HCT116 (cell line): ENCODE measurements around the gene CERCAM. TPM values are rescaled to one million over a fixed set of nuclear protein-coding genes. Genes with fewer than 3 reads are reported as not detected.

Source experiments
- ATAC-seq: fragments of 200-7000 bp; cut with Tn5 transposase; 2 replicates; pipeline ENCODE4 v1.9.1; 2020; ENCODE audit warnings: mild to moderate bottlenecking, moderate library complexity
- BruUV-seq: library from RNA; stranded (reverse); fragments of 400-500 nt; replicated peaks from 2 replicates; lab custom pipeline; 2021; lab: Mats Ljungman, UMichigan
- CTCF ChIA-PET: fragments of 300-600 bp; sonication (Branson Sonifier 250); formaldehyde crosslinking; loops from one replicate; lab custom pipeline; 2021; ENCODE audit warnings: antibody characterized with exemption; lab: Charles Lee
- POLR2A ChIA-PET: fragments of 300-600, 350-600 bp; sonication (Branson Sonifier 250); formaldehyde crosslinking; loops from one replicate; lab custom pipeline; 2021; ENCODE audit warnings: antibody characterized with exemption; lab: Charles Lee
- RAD21 ChIA-PET, 2 experiments: fragments of 300-600 bp; sonication (Branson Sonifier 250); formaldehyde crosslinking; loops; one replicate each; lab custom pipeline; 2023; ENCODE audit warnings: low total read pairs in 2 of 2; ENCODE audit not compliant: uncharacterized antibody in 2 of 2, unreplicated experiment in 2 of 2, low non-redundant PET in 1 of 2; lab: Charles Lee
- DNase-seq: peaks from one replicate; pipeline ENCODE4 v3.0.0-alpha.2; 2010; ENCODE audit warnings: low read depth, low spot score
- H2AFZ ChIP-seq: fragments of 200-600 bp; shearing (Covaris generic), sonication (generic); 2 replicates; pipeline ENCODE4 v1.6.1; 2017; ENCODE audit warnings: low read depth, mixed run types, mixed read lengths, antibody characterized with exemption, low read length; ENCODE audit not compliant: poor library complexity, severe bottlenecking
- H3K27ac ChIP-seq: 2 replicates; pipeline ENCODE4 v1.5.1; 2012; ENCODE audit warnings: low read depth, low read length
- H3K27me3 ChIP-seq: fragments of 200-600 bp; sonication (generic); 2 replicates; pipeline ENCODE4 v1.6.1; 2016; ENCODE audit warnings: mixed run types, low read length, mixed read lengths; ENCODE audit not compliant: insufficient read depth
- H3K36me3 ChIP-seq, 2 experiments: fragments of 200-500 bp in 1 of 2; fragments of 200-600 bp in 1 of 2; sonication (Bioruptor generic) in 1 of 2; sonication (generic) in 1 of 2; 2 replicates each; pipeline versions ENCODE4 v1.5.1 to v1.6.1; 2014 to 2016; ENCODE audit warnings: low read length in 2 of 2, inconsistent platforms in 1 of 2, mixed read lengths in 1 of 2, mixed run types in 1 of 2; ENCODE audit not compliant: insufficient read depth in 2 of 2, control insufficient read depth in 1 of 2
- H3K4me1 ChIP-seq, 2 experiments: fragments of 200-600 bp in 1 of 2; sonication (generic) in 1 of 2; 2 replicates each; pipeline versions ENCODE4 v1.5.1 to v1.6.1; 2012 to 2017; ENCODE audit warnings: low read length in 2 of 2, inconsistent platforms in 1 of 2, mild to moderate bottlenecking in 1 of 2, mixed read lengths in 1 of 2, mixed run types in 1 of 2, moderate library complexity in 1 of 2; ENCODE audit not compliant: insufficient read depth in 2 of 2, control insufficient read depth in 1 of 2
- H3K4me2 ChIP-seq: fragments of 200-600 bp; sonication (generic); 2 replicates; pipeline ENCODE4 v1.6.1; 2017; ENCODE audit warnings: mixed run types, low read length, mixed read lengths
- H3K4me3 ChIP-seq, 2 experiments: fragments of 200-600 bp in 1 of 2; sonication (generic) in 1 of 2; replicated peaks in 1 of 2; 2 replicates each; pipeline ENCODE4 v1.5.1; 2011 to 2016; ENCODE audit warnings: low read length in 2 of 2, control low read depth in 1 of 2, low read depth in 1 of 2, mild to moderate bottlenecking in 1 of 2, mixed read lengths in 1 of 2, mixed run types in 1 of 2
- H3K79me2 ChIP-seq: fragments of 200-600 bp; sonication (generic); 2 replicates; pipeline ENCODE4 v1.6.1; 2017; ENCODE audit warnings: mild to moderate bottlenecking, mixed run types, low read length, moderate library complexity, mixed read lengths; ENCODE audit not compliant: insufficient read depth
- H3K9ac ChIP-seq: fragments of 200-600 bp; sonication (generic); 2 replicates; pipeline ENCODE4 v1.6.1; 2016; ENCODE audit warnings: low read length, mixed read lengths
- H3K9me2 ChIP-seq: fragments of 200-600 bp; sonication (generic), shearing (Covaris generic); 2 replicates; pipeline ENCODE4 v1.6.1; 2017; ENCODE audit warnings: mixed run types, mild to moderate bottlenecking, moderate library complexity; ENCODE audit not compliant: insufficient read depth
- H3K9me3 ChIP-seq, 2 experiments: fragments of 200-500 bp in 1 of 2; fragments of 200-600 bp in 1 of 2; sonication (Bioruptor generic) in 1 of 2; sonication (generic) in 1 of 2; 2 replicates each; pipeline ENCODE4 v1.6.1; 2014 to 2017; ENCODE audit warnings: low read length in 2 of 2, mixed read lengths in 2 of 2, inconsistent platforms in 1 of 2, low read depth in 1 of 2, mild to moderate bottlenecking in 1 of 2, mixed run types in 1 of 2, moderate library complexity in 1 of 2; ENCODE audit not compliant: control insufficient read depth in 1 of 2, insufficient read depth in 1 of 2
- H4K20me1 ChIP-seq: fragments of 200-600 bp; sonication (generic), shearing (Covaris generic); 2 replicates; pipeline ENCODE4 v1.6.1; 2017; ENCODE audit warnings: mixed run types, mild to moderate bottlenecking, moderate library complexity; ENCODE audit not compliant: insufficient read depth
- ATF3 ChIP-seq: IDR thresholded peaks from 2 replicates; pipeline ENCODE4 v1.6.1; 2012
- CEBPB ChIP-seq: IDR thresholded peaks from 2 replicates; pipeline ENCODE4 v1.6.1; 2012; ENCODE audit warnings: low read depth
- EZH2 ChIP-seq: fragments of 200-600 bp; sonication (generic); IDR thresholded peaks from 2 replicates; pipeline ENCODE4 v1.6.1; 2017; ENCODE audit warnings: antibody characterized with exemption, mixed run types
- FOSL1 ChIP-seq: IDR thresholded peaks from 2 replicates; pipeline ENCODE4 v1.6.1; 2012; ENCODE audit warnings: low read depth
- JUND ChIP-seq: IDR thresholded peaks from 2 replicates; pipeline ENCODE4 v1.6.1; 2012
- POLR2AphosphoS5 ChIP-seq: IDR thresholded peaks from 2 replicates; pipeline ENCODE4 v1.6.1; 2011; ENCODE audit warnings: mild to moderate bottlenecking, low read depth, low read length, moderate library complexity
- RAD21 ChIP-seq: IDR thresholded peaks from 2 replicates; pipeline ENCODE4 v1.6.1; 2012; ENCODE audit warnings: low read depth, mild to moderate bottlenecking
- SIN3A ChIP-seq: IDR thresholded peaks from 2 replicates; pipeline ENCODE4 v1.6.1; 2012; ENCODE audit warnings: low read depth
- TCF7L2 ChIP-seq: IDR thresholded peaks from 2 replicates; pipeline ENCODE4 v1.7.0; 2011; ENCODE audit warnings: borderline replicate concordance, inconsistent platforms; ENCODE audit not compliant: insufficient read depth, insufficient read length; ENCODE audit errors: extremely low read depth
- YY1 ChIP-seq: IDR thresholded peaks from 2 replicates; pipeline ENCODE4 v1.6.1; 2011; ENCODE audit warnings: low read length, low read depth, moderate library complexity, mild to moderate bottlenecking; ENCODE audit not compliant: insufficient replicate concordance; ENCODE audit errors: extremely low read depth
- ZFX ChIP-seq: fragments of 450-650 bp; IDR thresholded peaks from 2 replicates; pipeline ENCODE4 v1.6.1; 2017
- ZNF274 ChIP-seq: fragments of 200-500 bp; sonication (Bioruptor generic); IDR thresholded peaks from 2 replicates; pipeline ENCODE4 v1.6.1; 2014; ENCODE audit warnings: mild to moderate bottlenecking, low read depth, low read length, inconsistent platforms
- intact Hi-C: fragments of 100-400 bp; cut with micrococcal nuclease; formaldehyde crosslinking; loops from 2 replicates; pipeline ENCODE4 v1.10.0; 2022
- total RNA-seq: library from RNA; stranded (reverse); gene quantifications from one replicate; pipeline ENCODE4 v1.2.1, GENCODE V29; 2021; ENCODE audit not compliant: unreplicated experiment

CERCAM gene
- total RNA-seq, 1 experiment from 2014 or later, result 27.0 TPM

- H3K9me3 ChIP-seq, result no peaks in the 10 kb centered on the region
- H3K27ac ChIP-seq, result no peak overlapping the region
- no peak overlapping the region for H3K4me2 ChIP-seq
- peaks cover 0 to 5% of the 10 kb centered on the region in 2 experiments; a peak in 1 of 4 replicates for H3K4me1 ChIP-seq
- ChIA-PET RAD21 (no interaction called here), CTCF (interaction anchor here (1.0 to 1.1 kb wide), 2 partner anchors 14 to 111 kb away, joined by 3 to 4 read pairs; partner anchors contain the start of gene CERCAM), POLR2A (interaction anchor here (0.6 kb wide), 2 partner anchors 479 to 518 kb away, joined by 3 to 4 read pairs; no protein-coding TSS in a partner anchor)
- H3K27me3 ChIP-seq, result no peaks in the 10 kb centered on the region
- H3K36me3 ChIP-seq, result no peaks in the 10 kb centered on the region
- H3K4me3 ChIP-seq, result no peak overlapping the region
- no peaks in the 10 kb centered on the region for H3K9me2 ChIP-seq
- no peaks in the 10 kb centered on the region for H3K79me2 ChIP-seq
- no peak for TF ChIP-seq EZH2
- TF ChIP-seq SIN3A, result no peak
- no peak for TF ChIP-seq ZFX
- TF ChIP-seq POLR2AphosphoS5, result no peak
- no peak for TF ChIP-seq CEBPB
- TF ChIP-seq TCF7L2, result no peak
- no peak for TF ChIP-seq JUND
- no peak for TF ChIP-seq FOSL1
- TF ChIP-seq ZNF274, result no peak
- TF ChIP-seq YY1, result no peak
- no peak for TF ChIP-seq RAD21
- no peak for TF ChIP-seq ATF3
- no TSS peak for BruUV-seq
- ATAC-seq (no peak), DNase-seq (no peak)
- intact Hi-C loops, result no loop called here
- H4K20me1 ChIP-seq, result no peaks in the 10 kb centered on the region
- no peak overlapping the region for H3K9ac ChIP-seq
- H2AFZ ChIP-seq, result no peak overlapping the region
Measured at GRCh38 chr9:128406848-128407391, 13.7 kb upstream of the CERCAM start.
